HG03342 (cell line): ENCODE measurements around the gene TTC7B.

ENCODE experiments used
- ATAC-seq: cut with Tn5 transposase; IDR thresholded peaks from one replicate; pipeline ENCODE4 v1.9.1; 2021; ENCODE audit warnings: mild to moderate bottlenecking, moderate library complexity; ENCODE audit not compliant: unreplicated experiment

Gene TTC7B

DNA sequence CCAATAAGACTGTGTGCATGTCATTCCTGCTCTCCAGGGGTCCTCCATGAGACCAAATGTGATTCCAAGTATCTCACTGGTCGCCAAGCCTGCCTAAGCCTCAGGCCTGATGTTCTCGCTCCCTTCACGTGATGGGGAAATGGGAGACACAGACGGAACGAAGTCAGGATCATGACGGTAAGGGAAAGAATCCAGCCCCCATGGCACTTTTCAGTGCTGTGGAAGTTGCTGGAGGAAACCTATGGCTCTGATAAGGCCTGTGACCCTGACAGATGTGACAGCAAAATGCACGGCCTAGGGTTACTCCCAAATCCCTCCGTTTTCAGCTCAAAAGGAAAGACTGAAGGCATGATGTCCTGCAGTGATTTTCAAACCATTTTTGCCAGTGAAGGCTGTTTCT lies 234.5 kb downstream of the TTC7B start:
- ATAC-seq = no peak

DNA sequence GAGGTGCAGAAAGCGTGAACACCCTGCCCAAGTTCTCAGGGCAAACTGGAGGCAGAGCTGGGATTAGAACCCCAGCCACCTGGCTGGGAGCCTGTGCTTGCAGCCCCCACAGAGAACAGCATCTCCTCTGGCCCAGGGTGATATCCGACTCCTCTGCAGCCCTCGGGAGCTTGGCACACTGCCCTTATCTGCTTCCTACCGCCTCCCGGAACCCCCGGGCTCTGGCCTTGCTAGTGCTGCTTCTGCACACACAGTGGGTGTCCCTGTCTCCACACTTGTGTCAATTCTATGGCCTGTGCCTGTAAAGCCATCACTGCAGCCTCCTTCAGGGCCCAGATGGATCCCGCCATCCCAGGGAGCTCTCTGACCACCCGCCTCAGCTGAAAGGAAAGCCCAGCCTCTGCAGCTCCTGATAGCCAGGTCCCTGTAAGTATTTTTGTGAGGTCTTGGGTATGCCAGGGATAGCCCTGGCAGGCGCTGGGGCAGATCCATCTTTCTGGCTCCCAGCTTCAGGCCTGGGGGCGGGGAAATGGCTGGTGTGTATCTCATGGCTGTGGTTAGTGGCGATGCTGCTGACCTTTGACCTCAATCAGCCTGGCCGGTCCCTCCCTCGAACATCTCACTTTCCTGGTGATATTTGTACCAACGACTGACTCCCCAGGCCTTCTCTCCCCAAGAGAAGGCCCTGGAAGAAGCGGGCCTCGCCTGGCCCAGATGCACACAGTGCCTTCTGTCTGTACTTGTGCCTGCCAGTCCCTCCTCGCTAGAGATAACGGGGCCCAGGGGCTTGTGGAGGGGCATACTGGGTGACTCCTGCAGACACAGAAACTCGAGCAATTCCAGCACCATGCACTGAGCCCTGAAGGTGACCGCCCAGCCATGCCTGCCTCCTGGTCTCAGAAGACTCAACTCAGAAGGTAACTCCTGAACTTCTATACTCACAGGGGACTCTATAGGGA lies 235.6 kb downstream of the TTC7B start:
- no peak for ATAC-seq

DNA sequence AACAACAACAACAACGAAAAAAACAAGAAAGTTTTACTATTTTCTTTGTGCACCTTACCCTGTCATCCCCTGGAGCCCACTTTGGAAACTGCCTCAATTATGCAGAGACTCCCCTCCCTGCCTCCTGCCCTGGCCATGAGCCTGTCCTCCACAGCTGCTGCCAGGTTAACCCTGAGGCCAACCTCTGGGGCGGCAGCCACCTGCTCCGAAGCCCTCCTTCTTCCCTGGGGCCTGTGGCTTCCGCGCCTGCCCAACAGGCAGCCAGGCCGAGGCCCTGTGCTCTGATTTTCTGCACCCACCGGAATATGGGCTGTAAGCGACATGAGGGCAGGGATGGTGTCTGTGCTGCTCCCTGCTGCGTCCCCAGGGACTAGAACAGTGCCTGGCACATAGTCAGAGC lies 236.4 kb downstream of the TTC7B start:
- ATAC-seq = no peak

DNA sequence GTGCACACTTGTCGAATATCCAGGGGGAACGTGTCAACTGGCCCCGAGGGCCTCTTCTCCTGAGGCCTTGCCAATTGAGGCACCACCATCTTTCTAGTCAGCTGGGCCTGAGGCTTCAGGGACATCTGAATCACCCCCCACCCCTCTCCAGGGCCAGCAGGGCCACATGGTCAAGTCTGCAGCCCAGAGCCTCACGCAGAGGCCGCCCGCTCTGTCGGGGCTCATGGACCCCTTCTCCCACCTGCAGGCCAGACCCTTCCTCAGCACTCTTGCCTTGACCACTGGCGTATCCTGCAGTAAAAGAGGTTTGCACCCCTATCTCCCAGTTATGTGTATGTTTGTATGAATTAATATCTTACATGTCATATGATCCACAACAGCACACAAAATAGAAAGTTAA lies 237.1 kb downstream of the TTC7B start:
- no peak for ATAC-seq

DNA sequence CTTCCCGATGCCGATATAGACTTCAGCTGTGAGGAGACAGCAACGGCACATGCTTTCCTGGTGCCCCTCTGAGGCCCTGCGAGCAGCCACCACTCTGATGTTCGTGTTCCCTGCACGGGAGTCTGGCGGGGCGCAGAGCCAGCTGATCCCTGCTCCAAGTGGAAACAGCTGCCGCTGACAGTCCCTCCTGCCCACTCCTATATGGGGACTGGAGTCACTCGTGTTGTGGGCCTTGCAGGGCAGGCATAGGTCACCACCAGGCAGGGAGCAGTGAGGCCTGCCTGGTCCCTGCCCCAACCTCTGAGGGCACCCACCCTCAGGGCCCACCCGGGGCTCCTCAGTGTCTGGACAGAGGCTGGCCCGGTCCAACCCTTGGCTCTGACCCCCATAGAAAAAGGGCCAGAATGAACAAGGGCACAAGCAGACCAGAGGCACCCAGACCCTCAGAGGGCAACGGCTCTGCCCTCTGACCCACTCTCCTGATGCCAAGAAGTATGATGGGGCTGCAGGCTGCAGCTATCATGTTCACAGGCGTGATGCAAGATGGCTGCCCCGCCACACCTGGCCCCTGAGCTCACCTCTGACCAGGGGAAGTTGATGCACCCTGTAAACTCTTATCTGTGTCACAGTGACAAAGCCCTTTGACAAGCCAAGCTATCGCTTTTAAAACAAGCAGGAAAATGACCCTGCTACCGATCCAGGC lies 237.8 kb downstream of the TTC7B start:
- no peak for ATAC-seq

DNA sequence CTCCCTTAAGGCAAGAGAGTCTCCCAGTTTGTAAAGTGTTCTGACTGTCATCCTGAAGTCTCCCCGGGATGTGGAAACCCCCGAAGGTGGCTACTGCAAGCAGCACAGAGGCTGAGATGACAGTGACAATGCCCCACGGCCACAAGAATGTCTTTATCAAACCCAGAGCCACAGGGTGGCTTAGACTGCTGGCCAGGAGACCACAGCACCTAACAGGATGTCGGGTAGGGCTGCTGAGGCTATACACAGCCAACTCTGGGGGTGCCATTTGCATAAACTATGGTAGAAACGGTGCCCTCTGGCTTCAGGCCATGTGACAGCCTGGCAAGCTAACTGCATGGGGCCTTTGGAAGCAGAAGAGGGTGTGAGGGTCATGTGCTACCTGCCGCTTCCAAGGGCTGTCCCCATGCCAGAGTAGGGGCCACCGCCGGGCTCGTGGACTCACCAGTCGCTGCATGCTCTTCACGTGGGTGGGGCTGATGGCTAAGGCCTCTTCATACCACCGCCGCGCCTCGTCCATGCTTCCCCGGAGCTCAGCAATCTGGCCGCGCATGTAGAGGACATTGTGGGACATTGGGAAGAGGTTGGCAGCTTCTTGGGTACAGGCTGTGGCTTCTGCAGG lies 238.5 kb downstream of the TTC7B start:
- ATAC-seq = no peak

DNA sequence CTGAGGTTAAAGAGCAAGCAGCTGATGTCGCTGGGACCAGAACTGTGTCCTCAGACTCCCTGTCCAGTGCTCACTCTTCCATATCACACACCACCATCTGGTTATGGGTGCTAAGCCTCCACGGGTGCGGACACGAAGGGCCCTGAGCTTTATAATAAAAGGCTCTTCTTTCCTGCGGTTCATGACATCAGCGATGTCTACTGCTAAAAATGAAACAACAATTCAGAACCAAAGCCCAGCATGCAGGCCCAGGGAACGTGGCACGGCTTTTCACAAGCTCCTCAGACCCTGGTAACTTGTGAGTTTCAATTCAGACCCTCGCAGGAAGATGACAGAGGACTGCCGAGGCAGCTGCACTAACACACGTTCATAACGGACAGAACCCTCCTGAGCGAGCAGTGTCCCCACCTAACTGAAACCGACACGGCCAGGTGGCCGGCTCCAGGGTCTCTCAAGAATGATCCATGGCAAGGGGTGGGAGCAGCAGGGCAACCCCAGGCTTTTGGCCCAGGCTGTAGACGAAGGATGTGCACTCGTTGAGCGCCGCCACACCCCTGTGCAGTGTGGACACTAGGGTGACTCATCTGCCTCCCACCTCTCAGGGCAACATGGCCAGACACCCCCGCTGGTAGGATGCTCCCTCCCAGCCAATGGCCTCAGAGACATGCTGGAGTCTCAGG lies 239.1 kb downstream of the TTC7B start:
- no peak for ATAC-seq

DNA sequence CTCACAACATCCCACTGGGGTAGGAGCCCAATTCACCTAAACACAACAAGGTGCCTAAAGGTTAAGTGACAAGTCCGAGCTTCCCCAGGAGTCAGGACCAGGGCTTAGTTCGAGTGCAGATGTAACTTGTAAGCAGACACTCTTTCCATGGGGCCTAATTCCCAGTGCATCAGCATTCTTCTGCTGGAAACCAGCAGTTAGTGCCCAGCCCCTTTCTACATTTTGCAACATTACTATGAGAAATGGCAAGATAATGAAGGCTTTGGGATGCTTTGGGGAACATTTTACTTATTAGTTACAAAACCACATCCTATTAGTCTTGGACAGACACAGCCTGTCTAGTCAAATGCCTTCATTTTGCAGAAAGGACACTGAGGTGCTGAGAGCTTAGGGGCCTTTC lies 239.6 kb downstream of the TTC7B start:
- ATAC-seq = no peak

DNA sequence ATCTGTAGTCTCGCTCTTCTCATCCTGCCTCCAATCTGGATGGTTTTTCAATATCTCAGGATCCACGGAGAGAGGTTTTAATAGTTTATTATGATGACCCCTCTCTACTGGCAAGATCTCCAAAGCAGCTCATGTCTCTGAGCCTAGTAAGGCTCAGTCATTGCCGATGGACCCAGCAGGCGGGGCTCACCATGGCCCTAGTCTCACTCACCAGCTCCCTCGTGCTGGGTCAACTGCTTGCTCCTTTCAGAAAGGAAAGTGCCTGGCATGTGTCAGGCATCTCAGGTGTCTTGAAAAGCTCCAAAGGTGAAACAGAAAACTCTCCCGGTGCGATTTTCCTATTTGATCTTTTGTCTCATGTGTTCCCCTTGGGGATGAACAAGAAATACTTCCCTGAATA lies 240.4 kb downstream of the TTC7B start:
- ATAC-seq = no peak

DNA sequence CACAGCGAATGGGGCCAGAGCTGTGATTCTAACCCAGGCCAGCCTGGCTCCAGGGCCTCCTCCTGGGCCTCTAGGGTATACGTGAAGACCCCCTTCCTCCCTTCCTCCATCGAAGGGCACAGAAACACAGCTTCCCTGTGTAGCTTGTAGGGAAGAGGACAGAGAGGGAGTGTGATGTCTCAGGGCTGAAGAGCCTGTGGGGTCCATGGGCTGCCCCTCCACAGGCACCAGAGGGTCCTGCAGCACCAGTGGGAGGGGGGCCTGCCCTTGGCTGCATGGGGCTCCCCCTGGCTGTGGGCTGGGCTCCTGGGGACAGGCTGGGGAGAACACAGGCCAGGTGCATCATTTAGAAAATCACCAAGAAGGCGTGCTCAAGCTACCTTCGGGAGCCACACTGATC lies 240.9 kb downstream of the TTC7B start:
- ATAC-seq = no peak

DNA sequence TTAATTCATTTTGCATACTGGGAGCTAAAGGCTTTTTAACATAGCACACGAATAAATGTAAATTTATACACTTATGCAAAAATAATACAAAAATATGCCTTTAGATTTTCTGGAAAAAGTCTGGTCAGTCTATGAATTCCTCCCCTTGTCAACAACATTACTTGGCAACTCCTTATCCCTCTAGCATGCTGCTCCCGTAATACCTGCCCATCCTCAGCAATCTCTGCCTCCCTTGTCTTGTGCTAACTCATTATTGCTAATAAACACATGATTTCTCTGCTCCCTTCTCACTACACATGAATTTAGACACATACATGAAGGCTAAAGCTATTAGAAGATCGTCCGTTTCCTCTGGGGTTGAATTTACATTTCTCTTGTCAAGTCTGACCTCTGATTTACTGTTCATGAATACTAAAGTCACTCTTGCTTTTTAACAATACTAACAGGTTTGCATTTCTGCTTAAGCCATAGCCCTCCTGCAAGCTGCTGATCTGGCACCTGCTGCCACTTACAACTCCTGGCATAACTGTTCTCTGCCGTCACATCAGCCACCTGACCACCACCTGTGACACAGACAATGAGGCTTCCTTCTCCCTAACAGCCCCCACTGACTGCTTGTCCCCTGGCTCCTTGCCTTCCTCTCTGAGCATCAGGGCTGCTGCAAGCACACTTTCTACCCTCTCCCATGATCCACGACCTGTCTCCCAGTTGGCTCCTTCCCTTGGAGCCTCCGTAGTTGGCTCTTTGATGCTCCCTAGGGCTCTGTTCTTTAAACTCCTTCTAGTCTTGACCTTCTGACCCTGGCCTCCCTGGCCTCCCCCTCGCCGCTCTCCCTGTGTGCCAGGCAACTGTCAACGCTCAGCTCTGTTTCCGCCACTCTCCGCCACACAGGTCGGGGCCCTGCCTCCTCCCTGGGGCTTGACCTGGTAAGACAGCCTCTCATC lies 241.8 kb downstream of the TTC7B start:
- no peak for ATAC-seq

DNA sequence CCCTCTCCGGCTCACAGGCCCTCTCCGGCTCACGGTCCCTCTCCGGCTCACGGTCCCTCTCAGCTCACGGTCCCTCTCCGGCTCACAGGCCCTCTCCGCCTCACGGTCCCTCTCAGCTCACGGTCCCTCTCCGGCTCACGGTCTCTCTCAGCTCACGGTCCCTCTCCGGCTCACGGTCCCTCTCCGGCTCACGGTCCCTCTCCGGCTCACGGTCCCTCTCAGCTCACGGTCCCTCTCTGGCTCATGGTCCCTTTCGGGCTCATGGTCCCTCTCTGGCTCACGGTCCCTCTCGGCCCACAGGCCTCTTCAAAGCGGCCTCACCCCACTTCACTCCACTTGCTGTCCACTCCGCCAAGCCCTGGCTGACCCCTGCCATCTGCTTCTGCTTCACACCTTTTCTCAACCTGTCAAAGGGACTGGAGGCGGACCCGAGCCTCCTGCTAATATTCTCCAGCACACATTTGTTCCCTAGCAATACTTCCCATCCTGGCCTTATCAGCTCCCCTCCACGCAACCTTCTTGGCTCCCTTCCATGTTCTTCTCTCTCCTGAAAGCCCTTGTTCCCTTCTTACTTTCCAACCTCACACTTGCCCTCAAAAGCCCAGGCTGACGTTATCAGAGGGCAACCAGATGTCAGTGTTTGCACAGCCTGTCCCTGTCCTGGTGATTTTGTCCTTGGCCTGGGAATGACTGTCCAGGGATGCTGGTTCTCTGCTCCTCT lies 242.7 kb downstream of the TTC7B start:
- no peak for ATAC-seq

DNA sequence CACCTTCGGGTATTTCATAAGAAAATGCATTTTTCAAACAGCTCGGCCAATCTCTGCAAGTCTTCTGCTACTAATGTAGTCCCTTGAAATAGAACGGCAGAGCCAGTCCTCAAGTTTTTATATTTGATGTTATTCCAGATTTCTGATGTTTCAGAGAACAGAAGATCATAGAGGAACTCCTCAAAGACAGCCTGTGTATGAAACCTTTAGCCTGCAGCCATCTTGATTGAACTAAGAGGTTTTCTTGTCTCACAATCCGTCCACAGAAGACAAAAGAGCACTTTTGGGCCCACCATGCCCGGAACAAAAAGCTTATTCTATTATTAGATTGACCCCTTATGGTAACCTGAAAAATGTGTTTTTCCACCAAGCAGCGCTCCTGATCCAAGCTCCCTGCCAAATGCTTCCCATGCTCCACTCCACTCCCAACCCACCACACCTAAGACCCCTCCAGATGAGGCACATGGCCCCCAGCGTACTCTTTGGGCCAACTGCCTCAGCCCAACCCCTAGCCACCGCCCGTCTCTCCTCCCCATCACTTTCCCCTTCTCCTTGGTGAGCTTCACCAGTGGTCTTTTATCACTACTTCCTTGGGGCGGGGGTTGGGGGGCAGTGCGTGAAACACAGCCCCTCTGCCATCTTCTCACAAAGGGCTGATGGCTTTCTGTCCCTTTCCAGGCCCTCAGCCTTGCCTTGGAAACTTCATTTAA lies 243.6 kb downstream of the TTC7B start:
- ATAC-seq = no peak

DNA sequence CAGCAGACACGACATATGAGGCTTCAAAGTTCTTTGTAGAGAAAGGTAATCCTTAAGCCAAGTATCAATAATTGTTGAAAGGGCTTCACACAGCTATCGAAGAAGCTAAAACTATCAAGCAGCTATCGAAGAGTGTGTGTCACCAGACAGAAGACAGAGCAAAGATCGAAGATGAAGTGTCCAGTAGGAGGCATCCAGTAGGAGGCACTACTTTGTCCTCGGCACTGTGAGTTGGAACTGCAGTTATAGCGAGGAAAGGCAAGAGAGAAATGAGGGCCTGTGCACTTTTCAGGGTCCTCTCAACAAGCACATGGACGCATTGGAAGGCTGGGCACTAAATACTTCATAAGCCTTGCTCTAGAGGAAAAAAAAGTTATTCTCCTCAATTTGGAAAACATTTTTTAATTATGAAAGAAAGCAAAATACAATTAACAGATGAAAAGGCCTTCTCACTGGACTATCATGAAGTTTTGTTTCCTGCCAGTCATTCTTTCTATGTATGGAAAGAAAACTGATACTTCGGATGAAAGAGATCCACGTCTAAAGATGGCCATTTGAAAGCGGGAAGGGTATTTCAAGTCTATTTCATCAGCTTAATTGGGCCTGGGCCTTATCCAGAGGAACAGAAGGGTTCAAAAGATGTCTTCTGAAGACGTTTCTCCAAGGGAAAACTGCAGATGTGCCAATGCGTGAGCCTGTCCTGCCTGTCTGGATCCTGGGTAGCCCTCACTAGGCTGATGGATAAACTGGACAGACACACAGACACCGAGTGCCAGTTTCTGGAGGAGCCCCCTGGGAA lies 244.9 kb downstream of the TTC7B start:
- ATAC-seq = no peak

DNA sequence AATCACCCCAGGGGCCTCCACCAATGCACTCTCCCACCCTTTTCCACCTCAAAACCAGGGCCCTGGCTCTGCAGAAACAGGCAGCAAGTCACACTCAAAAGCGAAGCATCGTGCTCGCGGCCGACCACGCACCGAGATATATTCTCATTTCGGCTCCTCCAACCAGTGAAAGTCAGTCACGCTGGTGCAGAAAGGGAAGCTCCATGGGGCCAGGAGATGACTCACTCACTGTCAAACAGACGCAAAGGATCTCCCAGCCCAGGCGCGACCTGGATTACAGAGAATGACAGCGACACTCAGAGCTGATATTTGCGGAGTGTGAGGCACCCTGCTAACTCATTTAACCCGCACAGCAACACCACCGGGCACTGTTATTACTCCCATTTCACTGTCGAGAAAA lies 245.8 kb downstream of the TTC7B start:
- no peak for ATAC-seq

DNA sequence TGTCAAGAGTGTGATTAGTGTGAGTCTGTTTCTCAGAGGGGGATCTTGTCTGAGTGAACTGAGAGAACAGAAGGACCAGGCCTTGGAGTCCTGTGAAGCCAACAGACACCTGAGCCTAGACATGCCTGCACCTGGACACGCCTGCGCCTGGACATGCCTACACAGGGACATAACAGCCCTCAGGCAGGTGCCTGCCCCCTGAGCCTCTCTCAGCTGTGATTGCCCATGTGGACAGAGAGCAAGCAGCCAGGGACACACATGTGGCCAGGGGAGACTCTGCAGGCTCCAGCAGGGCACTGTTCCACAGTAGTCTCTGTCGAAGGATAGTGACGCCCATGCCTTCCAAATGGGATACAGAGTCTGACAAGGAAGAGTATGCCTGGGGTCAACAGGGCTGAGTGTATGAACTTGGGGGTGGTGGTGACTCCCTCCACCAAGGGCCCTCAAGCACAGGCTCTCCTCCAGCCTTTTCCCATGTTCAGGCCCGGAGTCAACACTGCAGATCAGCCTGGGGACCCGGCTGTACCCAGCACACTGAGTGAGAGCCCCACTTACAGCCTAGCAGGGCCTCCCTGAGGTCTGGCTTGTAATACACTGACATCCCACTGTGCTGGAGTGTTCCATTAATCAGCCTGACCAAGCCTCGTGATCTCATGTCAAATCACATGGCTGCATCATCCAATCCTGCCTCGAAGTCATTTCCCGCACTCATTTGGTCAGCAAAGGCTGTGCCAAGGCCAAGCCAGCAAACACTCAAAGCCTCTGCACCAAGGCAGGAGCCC lies 246.4 kb downstream of the TTC7B start:
- ATAC-seq = no peak

DNA sequence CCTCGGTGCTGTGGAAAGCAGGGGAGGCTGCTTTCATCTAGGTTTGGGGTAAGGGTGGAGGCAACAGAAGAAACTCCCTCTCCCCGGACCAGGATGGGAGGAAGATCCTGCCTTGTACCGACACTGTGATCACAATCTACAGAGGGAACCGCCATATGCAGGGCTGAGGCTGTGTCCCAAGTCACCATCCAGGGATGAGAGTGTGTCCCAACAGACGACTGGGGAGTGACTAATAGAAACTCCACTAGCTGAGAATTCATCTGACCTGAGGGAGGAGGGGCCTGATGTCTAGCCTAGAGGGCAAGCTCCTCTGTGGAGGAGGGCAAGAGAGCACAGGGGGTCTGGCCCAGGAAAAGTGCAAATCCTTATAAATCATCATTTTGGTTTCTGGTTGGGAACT lies 247.0 kb downstream of the TTC7B start:
- ATAC-seq = no peak
